OCI-LY7 (cell line): ENCODE results near the gene ICA1. TPM values are rescaled to one million over a fixed set of nuclear protein-coding genes. Genes with fewer than 3 reads are reported as not detected.
A peak's percentile ranks its signal among the peaks of the same experiment; 100 is the strongest.

ENCODE experiments used
- BruUV-seq: library from RNA; stranded (reverse); fragments of 400-500 nt; replicated peaks from 2 replicates; lab custom pipeline; 2021; lab: Mats Ljungman, UMichigan
- CTCF ChIA-PET: fragments of 300-600 bp; sonication (Branson Sonifier 250); formaldehyde crosslinking; loops from one replicate; lab custom pipeline; 2022; ENCODE audit warnings: antibody characterized with exemption; ENCODE audit not compliant: unreplicated experiment; lab: Charles Lee
- POLR2A ChIA-PET: fragments of 300-600 bp; sonication (Branson Sonifier 250); formaldehyde crosslinking; loops from one replicate; lab custom pipeline; 2022; ENCODE audit warnings: antibody characterized with exemption; lab: Charles Lee
- DNase-seq: peaks from one replicate; pipeline ENCODE4 v3.0.0-alpha.2; 2015; ENCODE audit warnings: low spot score
- H2AFZ ChIP-seq: fragments of 200-600 bp; sonication (generic), shearing (Covaris generic); 2 replicates; pipeline ENCODE4 v1.6.1; 2014; ENCODE audit warnings: mild to moderate bottlenecking, antibody characterized with exemption, low read length, moderate library complexity
- H3K27ac ChIP-seq: fragments of 200-600 bp; sonication (generic); 2 replicates; pipeline ENCODE4 v1.5.1; 2014; ENCODE audit warnings: mixed run types, low read depth, mild to moderate bottlenecking, moderate library complexity, low read length, inconsistent platforms; ENCODE audit not compliant: poor library complexity, severe bottlenecking
- H3K36me3 ChIP-seq: fragments of 200-600 bp; sonication (generic); 2 replicates; pipeline ENCODE4 v1.6.1; 2014; ENCODE audit warnings: mild to moderate bottlenecking, antibody characterized with exemption, low read length, moderate library complexity, mixed read lengths; ENCODE audit not compliant: insufficient read depth
- H3K4me1 ChIP-seq: fragments of 200-600 bp; sonication (generic); 2 replicates; pipeline ENCODE4 v1.5.1; 2014; ENCODE audit warnings: mild to moderate bottlenecking, low read length; ENCODE audit not compliant: insufficient read depth, poor library complexity, severe bottlenecking
- H3K4me2 ChIP-seq: fragments of 200-600 bp; sonication (generic); 2 replicates; pipeline ENCODE4 v1.6.1; 2014; ENCODE audit warnings: mild to moderate bottlenecking, low read length
- H3K4me3 ChIP-seq: fragments of 200-600 bp; sonication (generic); 2 replicates; pipeline ENCODE4 v1.5.1; 2014; ENCODE audit warnings: mild to moderate bottlenecking, low read depth, low read length; ENCODE audit not compliant: poor library complexity, severe bottlenecking
- H3K79me2 ChIP-seq: fragments of 200-600 bp; sonication (generic); 2 replicates; pipeline ENCODE4 v1.6.1; 2016; ENCODE audit warnings: low read depth, mild to moderate bottlenecking, low read length, moderate library complexity, mixed read lengths; ENCODE audit not compliant: insufficient read depth
- H3K9me2 ChIP-seq: fragments of 200-600 bp; sonication (generic); 2 replicates; pipeline ENCODE4 v1.6.1; 2016; ENCODE audit warnings: mild to moderate bottlenecking, low read length, mixed read lengths; ENCODE audit not compliant: insufficient read depth
- H3K9me3 ChIP-seq: fragments of 200-600 bp; sonication (generic); 2 replicates; pipeline ENCODE4 v1.6.1; 2014; ENCODE audit warnings: mild to moderate bottlenecking, mixed run types, low read length, mixed read lengths
- H4K20me1 ChIP-seq: fragments of 200-600 bp; sonication (generic); 2 replicates; pipeline ENCODE4 v1.6.1; 2014; ENCODE audit warnings: mild to moderate bottlenecking, antibody characterized with exemption, low read length, moderate library complexity, mixed read lengths; ENCODE audit not compliant: insufficient read depth
- EZH2phosphoT487 ChIP-seq: fragments of 200-600 bp; sonication (generic); IDR thresholded peaks from 2 replicates; pipeline ENCODE4 v1.6.1; 2018; ENCODE audit warnings: low read depth, borderline replicate concordance, mild to moderate bottlenecking, mixed run types, antibody characterized with exemption, low read length, moderate library complexity, mixed read lengths
- intact Hi-C: fragments of 100-400 bp; cut with micrococcal nuclease; formaldehyde crosslinking; loops from one replicate; pipeline ENCODE4 v1.10.0; 2022; ENCODE audit not compliant: unreplicated experiment
- total RNA-seq, 2 experiments: library from RNA; depleted of rRNA in 1 of 2; stranded (reverse); fragments of >200 nt in 1 of 2; shearing (Covaris generic) in 1 of 2; gene quantifications; 2 replicates each; pipeline ENCODE4 v1.2.3, GENCODE V29; 2014 to 2022
- TF ChIP-seq, protein P1 (sequence below): fragments of 200-600 bp; sonication (generic); conservative IDR thresholded peaks from 2 replicates; pipeline ENCODE4 v1.5.1; 2014; ENCODE audit warnings: mild to moderate bottlenecking, antibody characterized with exemption, low read length, moderate library complexity, mixed read lengths

The ICA1 gene
- total RNA-seq, 2 experiments from 2014 or later = 0.49 TPM; not detected in 1

DNA sequence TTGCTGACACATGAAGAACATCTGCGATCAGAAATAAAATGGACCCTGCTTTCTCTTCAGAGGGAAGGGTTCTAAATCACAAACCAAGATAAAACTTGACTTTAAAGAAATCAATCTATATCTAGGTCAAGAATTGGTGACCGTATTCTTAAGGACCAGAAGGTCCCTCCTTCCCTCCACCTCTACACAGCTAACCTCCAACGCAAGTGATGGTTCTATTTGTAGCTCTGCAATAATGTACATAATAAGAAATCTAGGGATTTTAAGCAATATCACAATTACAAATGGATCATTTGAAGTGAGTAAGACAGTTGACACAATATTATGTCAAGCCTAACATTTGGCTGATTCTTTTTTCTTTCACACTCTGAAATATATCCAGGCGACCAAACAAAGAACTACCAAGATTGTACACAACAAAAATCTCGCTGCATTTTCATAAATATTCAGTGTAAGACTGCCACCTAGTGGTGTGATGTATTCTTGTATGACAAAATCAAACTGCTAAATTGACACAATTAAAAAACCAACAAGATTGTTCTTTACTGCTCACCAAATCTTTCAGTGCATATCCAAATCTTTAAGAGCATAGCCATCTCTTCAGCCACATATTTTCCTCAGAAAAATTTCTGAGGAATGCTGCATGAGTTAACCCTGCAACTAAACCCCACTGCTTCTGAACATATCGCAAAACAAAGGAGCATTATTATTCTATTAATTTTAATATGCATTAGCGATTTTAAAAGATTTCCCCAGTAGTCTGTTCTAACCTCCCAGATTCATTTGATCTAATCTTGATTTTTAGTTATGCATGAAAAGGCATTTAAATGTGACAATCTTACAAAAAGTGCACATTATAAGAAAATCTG, 44.5 kb downstream of the ICA1 start:
- Histone ChIP-seq H3K9me2 (no peaks in the 10 kb centered on the region), H3K4me2 (no peak overlapping the region), H2AFZ (no peak overlapping the region), H3K9me3 (no peaks in the 10 kb centered on the region), H3K4me1 (no peaks in the 10 kb centered on the region), H3K27ac (no peak overlapping the region), H3K79me2 (no peaks in the 10 kb centered on the region), H3K4me3 (no peak overlapping the region), H4K20me1 (no peaks in the 10 kb centered on the region), H3K36me3 (no peaks in the 10 kb centered on the region)
- intact Hi-C loops = loop anchor here (1.0 to 10.0 kb wide), 6 partner anchors 125 to 1113 kb away; no protein-coding TSS in a partner anchor
- DNase-seq = peak; percentile 85
- no TSS peak for BruUV-seq
- TF ChIP-seq, protein P1, sequence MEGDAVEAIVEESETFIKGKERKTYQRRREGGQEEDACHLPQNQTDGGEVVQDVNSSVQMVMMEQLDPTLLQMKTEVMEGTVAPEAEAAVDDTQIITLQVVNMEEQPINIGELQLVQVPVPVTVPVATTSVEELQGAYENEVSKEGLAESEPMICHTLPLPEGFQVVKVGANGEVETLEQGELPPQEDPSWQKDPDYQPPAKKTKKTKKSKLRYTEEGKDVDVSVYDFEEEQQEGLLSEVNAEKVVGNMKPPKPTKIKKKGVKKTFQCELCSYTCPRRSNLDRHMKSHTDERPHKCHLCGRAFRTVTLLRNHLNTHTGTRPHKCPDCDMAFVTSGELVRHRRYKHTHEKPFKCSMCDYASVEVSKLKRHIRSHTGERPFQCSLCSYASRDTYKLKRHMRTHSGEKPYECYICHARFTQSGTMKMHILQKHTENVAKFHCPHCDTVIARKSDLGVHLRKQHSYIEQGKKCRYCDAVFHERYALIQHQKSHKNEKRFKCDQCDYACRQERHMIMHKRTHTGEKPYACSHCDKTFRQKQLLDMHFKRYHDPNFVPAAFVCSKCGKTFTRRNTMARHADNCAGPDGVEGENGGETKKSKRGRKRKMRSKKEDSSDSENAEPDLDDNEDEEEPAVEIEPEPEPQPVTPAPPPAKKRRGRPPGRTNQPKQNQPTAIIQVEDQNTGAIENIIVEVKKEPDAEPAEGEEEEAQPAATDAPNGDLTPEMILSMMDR = peak; percentile 93
- TF ChIP-seq EZH2phosphoT487 = no peak
- CTCF ChIA-PET = no interaction called here
- POLR2A ChIA-PET = interaction anchor here (1.0 to 1.4 kb wide), 3 partner anchors 219 to 577 kb away, joined by 3 to 5 read pairs (median 4); partner anchors contain the start of gene UMAD1

- Histone ChIP-seq H3K9me2 (no peaks in the 10 kb centered on the region), H3K79me2 (no peaks in the 10 kb centered on the region), H3K27ac (no peak overlapping the region), H3K4me2 (no peak overlapping the region), H3K4me3 (no peak overlapping the region), H4K20me1 (no peaks in the 10 kb centered on the region), H3K9me3 (no peaks in the 10 kb centered on the region), H2AFZ (no peak overlapping the region), H3K36me3 (no peaks in the 10 kb centered on the region), H3K4me1 (no peaks in the 10 kb centered on the region)
- no TSS peak for BruUV-seq
- no peak for DNase-seq
- ChIA-PET POLR2A (interaction anchor here (0.5 to 1.4 kb wide), 3 partner anchors 150 to 575 kb away, joined by 3 to 4 read pairs (median 3); partner anchors contain the start of gene UMAD1), CTCF (no interaction called here)
- TF ChIP-seq, protein P1 = no peak
- intact Hi-C loops = loop anchor here (2.0 to 10.0 kb wide), 5 partner anchors 124 to 1112 kb away; no protein-coding TSS in a partner anchor
These were observed 45.7 kb downstream of the ICA1 start for GRCh38 chr7:8216334-8216690.
